ENCODE results near the gene AUNIP.
A peak's percentile ranks its signal among the peaks of the same experiment; 100 is the strongest.

The AUNIP gene

GRCh38 chr1:25888426-25888987 lies 29.2 kb upstream of the AUNIP start:
- no peak for DNase-seq (ENCODE audit: low read depth)

GRCh38 chr1:25885602-25886001 lies 26.3 kb upstream of the AUNIP start:
- no peak for DNase-seq (ENCODE audit: low read depth)

- DNase-seq (ENCODE audit: low read depth) = no peak
Measured at GRCh38 chr1:25881266-25881665, 22.0 kb upstream of the AUNIP start.

- no peak for DNase-seq (ENCODE audit: low read depth)
Measured at GRCh38 chr1:25880518-25880917, 21.3 kb upstream of the AUNIP start.

GRCh38 chr1:25879675-25880074 lies 20.4 kb upstream of the AUNIP start:
- DNase-seq (ENCODE audit: low read depth) = no peak

- DNase-seq (ENCODE audit: low read depth) = no peak
Measured at GRCh38 chr1:25878690-25879089, 19.4 kb upstream of the AUNIP start.

GRCh38 chr1:25877155-25877554 lies 17.9 kb upstream of the AUNIP start:
- DNase-seq (ENCODE audit: low read depth) = no peak

- no peak for DNase-seq (ENCODE audit: low read depth)
Measured at GRCh38 chr1:25876693-25877077, 17.4 kb upstream of the AUNIP start.

- DNase-seq (ENCODE audit: low read depth) = no peak
Measured at GRCh38 chr1:25875856-25876692, 16.8 kb upstream of the AUNIP start.

GRCh38 chr1:25875154-25875855 lies 16.0 kb upstream of the AUNIP start, which contains the start of gene PAQR7:
TSS of gene PAQR7 (minus strand) at chr1:25875708. CDS start at chr1:25863839, 11,869 bp downstream.
- peak; percentile 84 for DNase-seq (ENCODE audit: low read depth)

- DNase-seq (ENCODE audit: low read depth) = no peak
Measured at GRCh38 chr1:25874635-25875153, 15.4 kb upstream of the AUNIP start.

GRCh38 chr1:25874209-25874608 lies 15.0 kb upstream of the AUNIP start:
- DNase-seq (ENCODE audit: low read depth) = no peak

GRCh38 chr1:25873120-25873519 lies 13.9 kb upstream of the AUNIP start:
- DNase-seq (ENCODE audit: low read depth) = peak; percentile 23

- DNase-seq (ENCODE audit: low read depth) = no peak
Measured at GRCh38 chr1:25872713-25873112, 13.5 kb upstream of the AUNIP start.

GRCh38 chr1:25871704-25872494 lies 12.6 kb upstream of the AUNIP start:
- no peak for DNase-seq (ENCODE audit: low read depth)

GRCh38 chr1:25871086-25871703 lies 11.9 kb upstream of the AUNIP start:
- DNase-seq (ENCODE audit: low read depth) = no peak

GRCh38 chr1:25870614-25871013 lies 11.4 kb upstream of the AUNIP start:
- DNase-seq (ENCODE audit: low read depth) = no peak

- no peak for DNase-seq (ENCODE audit: low read depth)
Measured at GRCh38 chr1:25869909-25870606, 10.8 kb upstream of the AUNIP start.

GRCh38 chr1:25867210-25867991 lies 8.1 kb upstream of the AUNIP start:
- DNase-seq (ENCODE audit: low read depth) = no peak

- no peak for DNase-seq (ENCODE audit: low read depth)
Measured at GRCh38 chr1:25866288-25866687, 7.0 kb upstream of the AUNIP start.

Measured in EH (cell line).